Lung microvascular endothelial cell (primary cell): ENCODE measurements around the gene PRMT1. TPM values are rescaled to one million over a fixed set of nuclear protein-coding genes. Genes with fewer than 3 reads are reported as not detected.

Experiments used
- DNase-seq, 2 donors: peaks; one replicate each; pipeline versions ENCODE4 v3.0.0 to v3.0.0-alpha.2; 2010; ENCODE audit warnings: low read depth in 2 of 2
- total RNA-seq: library from RNA; depleted of rRNA; stranded (reverse); fragments of >200 nt; gene quantifications from 2 replicates; pipeline ENCODE4 v1.2.1, GENCODE V29; 2014

The PRMT1 gene
- total RNA-seq, 1 donor from 2014 or later, result 257 TPM

GRCh38 chr19:49687566-49688316 lies 10.7 kb downstream of the PRMT1 start:
- DNase-seq, result peak; percentile 49 to 73

GRCh38 chr19:49688531-49689132 lies 11.6 kb downstream of the PRMT1 start:
- peak in 1 of 2 donors; percentile 20 for DNase-seq

DNA sequence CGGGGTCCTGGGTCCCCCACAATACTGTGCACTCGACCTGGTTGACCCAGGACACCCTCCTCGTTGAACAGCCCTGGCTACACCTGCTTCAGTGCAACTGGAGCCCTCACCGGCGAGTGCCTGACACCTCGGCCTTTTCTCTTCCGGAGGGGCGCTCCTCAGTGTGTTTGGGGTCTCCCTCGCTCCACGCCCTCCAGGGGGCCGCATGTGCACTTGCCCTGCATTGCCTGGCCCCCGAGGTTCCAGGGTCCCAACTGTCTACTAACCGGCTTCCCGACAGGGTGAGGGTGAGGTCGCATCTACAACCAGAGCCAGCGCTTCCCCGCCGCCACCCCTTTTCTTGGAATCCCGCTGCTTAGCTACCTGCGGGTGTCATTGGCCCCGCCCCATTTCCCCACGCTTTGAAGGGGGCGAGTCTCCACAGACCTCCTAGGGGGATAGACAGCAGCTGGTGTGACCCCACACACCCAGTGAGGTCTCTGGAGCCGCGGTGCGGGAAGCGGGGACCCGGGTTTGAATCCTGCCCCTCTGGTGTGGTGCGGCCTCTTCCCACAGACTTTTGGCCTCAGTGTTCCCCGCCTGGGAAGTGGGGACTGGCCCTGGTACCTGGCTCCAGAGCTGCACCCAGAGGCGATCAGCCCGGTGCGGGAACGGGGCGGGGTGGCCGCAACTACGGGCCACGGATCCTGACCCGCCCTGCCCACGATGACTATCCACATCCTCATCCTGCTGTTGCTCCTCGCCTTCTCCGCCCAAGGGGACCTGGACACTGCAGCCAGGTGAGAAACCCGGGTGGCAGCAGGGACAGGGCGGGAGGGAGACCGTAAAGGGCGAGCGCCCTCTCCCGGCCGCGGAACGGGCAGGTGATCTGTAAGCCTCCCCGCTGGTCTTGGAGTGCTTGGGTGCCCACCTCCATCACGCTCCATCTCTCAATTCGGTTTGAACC lies 12.3 kb downstream of the PRMT1 start, which contains the start of gene ADM5:
TSS of gene ADM5 (plus strand) at position 462 of the 946 bp plus-strand sequence. CDS start at position 706, 244 bp downstream.
- DNase-seq, result peak; percentile 39 to 49

DNA sequence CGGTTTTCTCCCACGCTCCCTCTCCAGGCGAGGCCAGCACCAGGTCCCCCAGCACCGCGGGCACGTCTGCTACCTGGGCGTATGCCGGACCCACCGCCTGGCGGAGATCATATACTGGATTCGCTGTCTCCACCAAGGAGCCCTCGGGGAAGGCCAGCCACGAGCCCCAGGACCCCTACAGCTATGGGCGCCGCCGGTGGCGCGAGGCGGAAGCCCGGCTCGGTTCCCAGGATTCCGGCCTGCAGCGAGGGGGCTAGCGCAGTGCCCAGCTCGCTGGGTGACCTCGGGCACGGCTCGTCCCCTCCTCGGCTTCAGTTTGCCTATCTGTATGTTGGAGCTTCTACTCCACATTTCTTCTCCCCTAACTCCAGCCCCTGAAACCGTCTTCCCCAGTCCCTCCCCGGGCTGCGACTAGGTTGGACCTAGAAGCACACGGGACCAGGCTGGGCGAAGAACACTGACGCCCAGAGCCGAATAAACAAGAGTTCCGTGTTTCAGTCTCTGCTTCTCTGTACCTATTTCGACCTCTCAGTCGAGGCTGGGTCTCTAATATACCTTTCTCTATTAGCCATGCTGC lies 13.1 kb downstream of the PRMT1 start:
- peak in 1 of 2 donors; percentile 19 for DNase-seq

DNA sequence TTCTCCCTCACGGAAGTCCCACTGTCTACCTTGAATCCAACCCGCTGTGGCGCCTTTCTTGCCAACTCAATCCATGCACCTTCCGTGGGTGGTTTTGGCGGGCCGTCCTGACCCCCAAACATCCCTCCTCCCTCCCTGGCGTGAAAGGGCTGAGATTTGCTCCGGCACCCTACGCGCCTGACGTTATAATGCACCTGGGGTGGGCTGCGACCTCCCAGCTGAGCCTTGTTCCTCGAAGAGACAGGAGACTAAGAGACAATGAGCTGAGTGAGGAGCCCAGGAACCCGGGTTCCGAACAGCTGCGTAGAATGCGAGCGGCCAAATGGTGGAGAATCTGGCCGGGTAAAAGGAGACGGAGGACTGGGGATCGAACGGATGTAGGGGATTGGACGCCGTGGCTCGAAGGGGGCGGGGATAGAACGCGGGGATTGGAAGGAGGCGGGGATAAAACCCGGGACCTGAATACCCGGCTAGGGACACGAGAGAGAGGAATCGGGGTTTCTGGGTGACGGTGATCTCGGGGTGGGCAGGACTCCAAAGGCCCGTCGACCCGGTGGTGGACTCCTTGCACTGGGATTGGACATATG lies 13.7 kb downstream of the PRMT1 start, which contains the start of gene CPT1C:
TSS of gene CPT1C (plus strand) at position 461 of the 587 bp plus-strand sequence. CDS start 1,137 bp downstream, outside the sequence.
- peak; percentile 71 to 81 for DNase-seq

DNA sequence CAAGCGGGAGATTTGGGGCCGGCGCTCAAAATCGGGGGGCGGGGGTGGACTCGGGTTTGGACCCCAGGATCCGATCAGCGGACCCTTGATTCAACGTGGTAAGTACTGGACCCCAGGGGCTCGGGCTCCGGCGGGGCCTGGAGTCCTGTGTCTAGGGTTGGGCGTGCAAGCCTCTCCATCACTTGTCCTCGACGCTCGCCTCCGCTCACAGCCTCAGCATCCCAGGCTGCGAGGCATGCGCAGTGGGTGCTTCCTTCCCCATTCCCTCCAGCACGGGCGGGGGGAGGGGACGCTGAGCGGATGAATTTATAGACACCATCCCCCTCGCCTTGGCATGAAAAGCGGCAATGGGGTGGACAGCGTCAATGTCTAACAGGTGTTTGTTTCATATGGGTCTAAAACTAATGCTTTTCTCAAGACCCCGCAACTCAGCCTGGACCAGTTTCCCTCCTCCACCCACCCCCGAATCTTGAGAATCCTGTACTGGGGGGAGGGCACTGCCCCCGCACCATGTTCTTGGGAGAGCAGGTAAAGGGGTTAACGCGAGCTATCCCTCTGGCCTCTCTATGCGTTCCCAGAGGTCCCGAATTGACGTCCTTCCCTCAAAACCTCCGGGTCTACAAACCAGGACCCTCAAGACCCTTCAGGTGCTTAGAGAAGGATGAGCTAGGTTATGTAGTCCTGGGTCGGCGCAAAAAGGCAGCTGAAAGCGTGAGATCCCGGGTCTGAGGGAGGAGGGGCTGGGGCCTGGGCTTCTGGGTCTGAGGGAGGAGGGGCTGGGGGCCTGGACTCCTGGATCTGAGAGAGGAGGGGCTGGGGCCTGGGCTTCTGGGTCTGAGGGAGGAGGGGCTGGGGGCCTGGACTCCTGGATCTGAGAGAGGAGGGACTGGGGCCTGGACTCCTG lies 14.4 kb downstream of the PRMT1 start:
- peak; percentile 70 to 71 for DNase-seq

DNA sequence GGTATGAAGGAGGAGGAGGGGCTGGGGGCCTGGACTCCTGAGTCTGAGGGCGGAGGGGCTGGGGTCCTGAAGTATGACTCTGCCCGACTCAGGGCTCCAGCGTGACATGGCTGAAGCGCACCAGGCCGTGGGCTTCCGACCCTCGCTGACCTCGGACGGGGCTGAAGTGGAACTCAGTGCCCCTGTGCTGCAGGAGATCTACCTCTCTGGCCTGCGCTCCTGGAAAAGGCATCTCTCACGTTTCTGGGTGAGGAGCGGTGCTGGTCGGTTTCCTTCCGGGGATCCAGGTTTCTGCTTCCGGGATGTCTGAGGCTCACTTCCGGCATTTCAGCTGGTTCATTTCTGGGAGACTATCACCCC lies 15.1 kb downstream of the PRMT1 start:
- DNase-seq, result no peak

DNA sequence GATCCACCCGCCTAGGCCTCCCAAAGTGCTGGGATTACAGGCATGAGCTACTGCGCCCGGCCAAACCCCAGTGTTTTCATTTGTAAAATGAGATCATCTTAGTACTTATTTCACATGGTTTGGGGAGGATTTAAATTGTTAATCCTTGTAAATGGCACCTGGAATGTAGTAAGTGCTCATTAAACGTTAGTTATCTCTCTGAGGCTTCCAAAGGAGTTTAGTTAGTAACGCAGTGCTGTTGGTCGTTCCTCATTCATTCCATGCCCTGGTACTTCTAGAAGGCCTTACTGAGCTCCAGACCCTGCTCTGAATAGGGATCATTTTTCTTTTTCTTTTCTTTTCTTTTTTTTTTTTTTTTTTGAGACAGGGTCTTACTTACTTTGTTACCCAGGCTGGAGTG lies 19.0 kb downstream of the PRMT1 start:
- DNase-seq, result no peak

DNA sequence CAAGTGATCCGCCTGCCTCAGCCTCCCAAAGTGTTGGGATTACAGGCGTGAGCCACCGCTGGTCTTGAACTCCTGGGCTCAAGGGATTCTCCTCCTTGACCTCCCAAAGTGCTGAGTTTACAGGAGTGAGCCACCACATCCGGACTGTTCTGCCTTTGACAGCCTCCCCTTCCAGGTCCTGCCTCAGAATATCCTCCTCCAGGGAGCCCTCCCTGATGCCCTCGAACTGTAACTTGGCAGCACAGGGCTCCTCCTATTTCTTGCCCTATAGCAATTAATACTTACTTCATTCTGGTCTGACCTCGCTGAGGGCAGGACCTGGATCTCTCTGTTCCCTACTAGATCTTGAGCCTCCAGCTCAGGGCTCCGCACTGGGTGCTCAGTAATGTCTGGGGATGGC lies 19.8 kb downstream of the PRMT1 start:
- no peak for DNase-seq

- no peak for DNase-seq
Observed at GRCh38 chr19:49699364-49699763, 22.3 kb downstream of the PRMT1 start.

DNA sequence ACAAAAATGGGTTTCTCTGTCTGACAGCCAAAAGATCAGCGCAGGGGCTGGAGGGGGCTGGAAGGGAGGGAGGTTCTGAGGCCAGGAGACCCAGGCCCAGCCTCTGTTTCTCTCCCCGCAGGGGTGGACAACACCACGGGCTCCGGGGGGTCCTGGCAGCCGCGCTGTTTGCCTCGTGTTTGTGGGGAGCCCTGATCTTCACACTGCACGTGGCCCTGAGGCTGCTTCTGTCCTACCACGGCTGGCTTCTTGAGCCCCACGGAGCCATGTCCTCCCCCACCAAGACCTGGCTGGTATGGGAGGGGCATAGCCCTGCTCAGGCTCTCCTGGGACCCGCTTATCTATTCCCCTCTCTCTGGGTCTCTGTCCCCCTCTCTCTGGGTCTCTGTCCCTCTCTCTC lies 23.5 kb downstream of the PRMT1 start:
- no peak for DNase-seq

DNA sequence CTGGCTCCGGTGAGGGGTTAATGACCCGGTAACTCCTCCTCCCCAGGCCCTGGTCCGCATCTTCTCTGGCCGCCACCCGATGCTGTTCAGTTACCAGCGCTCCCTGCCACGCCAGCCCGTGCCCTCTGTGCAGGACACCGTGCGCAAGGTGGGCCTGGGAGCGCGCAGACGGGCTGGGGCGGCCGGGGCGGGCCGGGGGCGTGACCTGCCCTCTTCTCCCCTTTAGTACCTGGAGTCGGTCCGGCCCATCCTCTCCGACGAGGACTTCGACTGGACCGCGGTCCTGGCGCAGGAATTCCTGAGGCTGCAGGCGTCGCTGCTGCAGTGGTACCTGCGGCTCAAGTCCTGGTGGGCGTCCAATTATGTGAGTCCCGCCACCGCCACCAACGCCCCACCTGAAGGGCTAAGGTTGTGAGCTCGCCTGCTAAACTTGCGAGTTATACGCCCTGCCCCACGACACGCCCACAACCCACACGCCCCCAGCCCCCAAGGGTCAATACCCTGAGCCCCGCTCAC lies 24.3 kb downstream of the PRMT1 start:
- no peak for DNase-seq

DNA sequence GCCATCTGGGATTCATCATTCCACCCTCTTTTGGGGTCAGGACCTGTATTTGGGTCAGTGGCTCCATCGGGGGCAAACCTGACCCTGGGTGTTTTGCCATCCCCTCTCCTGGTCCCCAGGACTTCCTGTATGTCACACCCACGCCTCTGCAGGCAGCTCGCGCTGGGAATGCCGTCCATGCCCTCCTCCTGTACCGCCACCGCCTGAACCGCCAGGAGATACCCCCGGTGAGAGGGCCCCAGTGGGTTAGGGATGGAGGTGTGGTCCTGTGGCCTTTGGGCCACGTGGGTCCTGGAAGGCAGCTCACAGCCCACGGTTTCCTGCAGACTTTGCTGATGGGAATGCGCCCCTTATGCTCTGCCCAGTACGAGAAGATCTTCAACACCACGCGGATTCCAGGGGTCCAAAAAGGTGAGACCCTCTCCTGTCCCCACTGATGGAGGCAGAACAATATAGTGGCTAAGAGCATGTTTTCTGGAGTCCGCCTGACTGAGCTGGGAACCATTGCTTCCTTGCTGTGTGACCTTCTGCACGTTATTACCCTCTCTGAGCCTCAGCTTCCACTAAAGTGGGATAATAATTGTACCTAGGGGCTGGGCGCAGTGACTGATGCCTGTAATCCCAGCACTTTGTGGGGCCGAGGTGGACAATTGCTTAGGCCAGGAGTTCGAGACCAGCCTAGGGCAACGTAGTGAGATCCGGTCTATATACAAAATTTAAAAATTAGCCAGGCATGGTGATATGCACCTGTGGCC lies 28.0 kb downstream of the PRMT1 start:
- DNase-seq, result no peak

DNA sequence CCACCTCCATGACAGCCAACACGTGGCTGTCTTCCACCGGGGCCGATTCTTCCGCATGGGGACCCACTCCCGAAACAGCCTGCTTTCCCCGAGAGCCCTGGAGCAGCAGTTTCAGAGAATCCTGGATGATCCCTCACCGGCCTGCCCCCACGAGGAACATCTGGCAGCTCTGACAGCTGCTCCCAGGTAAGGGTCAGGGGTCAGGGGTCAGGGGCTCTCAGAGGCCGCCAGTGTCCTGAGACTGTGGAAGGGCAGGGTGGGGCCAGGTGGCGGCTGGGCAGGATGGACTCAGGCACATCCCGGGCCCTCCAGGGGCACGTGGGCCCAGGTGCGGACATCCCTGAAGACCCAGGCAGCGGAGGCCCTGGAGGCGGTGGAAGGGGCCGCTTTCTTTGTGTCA lies 28.8 kb downstream of the PRMT1 start:
- no peak for DNase-seq

- peak in 1 of 2 donors; percentile 16 for DNase-seq
Observed at GRCh38 chr19:49710372-49710951, 33.4 kb downstream of the PRMT1 start.

DNA sequence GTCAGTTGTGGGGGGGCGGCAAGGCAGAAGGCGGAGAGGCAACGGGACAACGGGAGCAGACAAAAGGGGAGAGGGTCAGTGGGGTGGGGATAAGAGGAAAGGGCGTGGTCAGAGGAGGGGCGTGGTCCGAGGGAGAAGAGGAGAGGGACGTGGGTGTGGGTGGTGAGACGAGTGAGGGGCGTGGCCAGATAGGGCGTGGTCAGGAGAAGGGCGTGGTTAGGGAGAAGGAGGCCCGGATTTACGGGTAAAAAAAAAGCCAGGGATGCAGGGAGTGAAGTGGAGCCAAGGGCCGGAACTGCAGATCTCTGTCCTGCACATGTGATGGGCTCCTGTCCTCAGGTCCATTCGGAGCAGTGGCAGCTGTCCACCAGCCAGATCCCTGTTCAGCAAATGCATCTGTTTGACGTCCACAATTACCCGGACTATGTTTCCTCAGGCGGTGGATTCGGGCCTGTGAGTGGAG lies 35.4 kb downstream of the PRMT1 start:
- peak in 1 of 2 donors; percentile 21 for DNase-seq

DNA sequence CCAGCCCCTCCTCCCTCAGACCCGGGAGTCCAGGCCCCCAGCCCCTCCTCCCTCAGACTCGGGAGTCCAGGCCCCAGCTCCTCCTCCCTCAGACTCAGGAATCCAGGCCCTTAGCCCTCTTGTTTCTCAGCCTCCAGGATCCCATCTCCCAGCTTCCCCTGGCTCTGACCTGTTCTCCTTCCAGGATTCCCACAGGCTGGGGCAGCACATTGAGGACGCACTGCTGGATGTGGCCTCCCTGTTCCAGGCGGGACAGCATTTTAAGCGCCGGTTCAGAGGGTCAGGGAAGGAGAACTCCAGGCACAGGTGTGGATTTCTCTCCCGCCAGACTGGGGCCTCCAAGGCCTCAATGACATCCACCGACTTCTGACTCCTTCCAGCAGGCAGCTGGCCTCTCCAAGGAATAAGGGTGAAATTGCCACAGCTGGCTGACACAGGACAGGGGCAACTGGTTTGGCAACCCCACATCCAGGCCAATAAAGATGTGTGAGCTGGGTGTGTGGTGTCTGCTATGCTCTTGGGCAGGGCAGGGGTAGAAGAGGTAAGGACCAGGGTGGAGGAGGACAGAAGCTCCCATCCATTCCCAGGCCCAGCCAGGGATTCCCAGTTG lies 36.3 kb downstream of the PRMT1 start:
- no peak for DNase-seq

DNA sequence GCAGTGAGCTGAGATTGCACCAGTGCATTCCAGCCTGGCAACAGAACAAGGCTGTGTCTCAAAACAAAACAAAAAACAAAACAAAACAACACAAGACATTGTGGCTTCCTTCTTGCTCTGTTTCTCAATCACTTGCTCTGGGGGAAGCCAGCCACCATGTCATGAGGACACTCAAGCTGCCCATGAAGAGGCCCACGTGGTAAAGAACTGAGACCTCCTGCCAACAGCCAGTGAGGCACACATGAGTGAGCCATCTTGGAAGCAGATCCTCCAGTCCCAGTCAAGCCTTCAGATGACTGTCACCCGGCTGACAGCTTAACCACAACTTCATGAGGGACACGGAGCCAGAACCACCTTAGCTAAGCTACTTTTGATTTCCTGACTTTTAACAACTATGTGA lies 39.1 kb downstream of the PRMT1 start:
- no peak for DNase-seq
